ENCODE data around the gene CYB5R4. TPM values are rescaled to one million over a fixed set of nuclear protein-coding genes. Genes with fewer than 3 reads are reported as not detected.

Gene CYB5R4
- polyA plus RNA-seq, 1 of the 3 experiments (the other 2 are of a cell fraction) = 3.3 TPM

DNA sequence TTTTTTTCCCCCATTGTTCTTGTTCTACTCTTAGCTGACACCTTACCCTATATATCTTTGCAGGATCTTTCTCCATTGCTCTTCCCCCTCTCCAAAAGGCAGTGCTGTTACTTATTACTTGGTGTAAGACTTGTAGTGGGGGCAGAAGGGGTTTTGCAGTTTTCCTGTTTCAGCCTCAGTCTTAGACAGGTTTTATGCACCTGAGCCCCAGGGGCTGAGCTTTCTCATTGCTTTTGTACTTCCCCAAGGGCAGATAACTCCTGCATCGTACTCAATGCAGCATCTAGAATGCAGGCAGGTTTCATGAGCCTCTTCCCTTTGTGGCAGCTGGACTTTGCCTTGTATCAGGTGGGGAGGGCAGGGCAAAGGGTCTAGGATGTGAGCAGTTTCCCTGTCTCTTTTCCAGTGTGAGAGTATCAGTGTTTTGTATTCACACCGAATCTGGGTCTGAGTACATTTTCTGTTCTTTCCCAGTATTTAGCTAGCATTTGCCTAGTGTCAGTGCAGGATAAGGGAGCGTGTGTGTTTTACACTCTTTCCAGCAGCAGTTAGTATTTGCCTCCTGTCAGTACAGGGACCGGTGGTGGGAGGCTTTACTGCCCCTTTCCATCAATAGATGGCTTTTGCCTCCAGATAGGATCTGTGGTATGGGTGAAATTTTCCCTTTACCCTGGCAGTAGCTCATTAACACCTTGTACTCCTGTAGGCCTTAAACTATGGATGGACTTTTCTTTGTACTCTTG lies 19.6 kb downstream of the CYB5R4 start (continued):
- no peak for TF ChIP-seq ZBTB33 (IDR thresholded peaks at IDR 0.05; ENCODE audit: borderline replicate concordance, low read depth)
- no peak for TF ChIP-seq POLR2AphosphoS5 (IDR thresholded peaks at IDR 0.05; ENCODE audit: low read depth, low read length)
- no peak for TF ChIP-seq MXI1 (IDR thresholded peaks at IDR 0.05; ENCODE audit: low read depth, low read length)

DNA sequence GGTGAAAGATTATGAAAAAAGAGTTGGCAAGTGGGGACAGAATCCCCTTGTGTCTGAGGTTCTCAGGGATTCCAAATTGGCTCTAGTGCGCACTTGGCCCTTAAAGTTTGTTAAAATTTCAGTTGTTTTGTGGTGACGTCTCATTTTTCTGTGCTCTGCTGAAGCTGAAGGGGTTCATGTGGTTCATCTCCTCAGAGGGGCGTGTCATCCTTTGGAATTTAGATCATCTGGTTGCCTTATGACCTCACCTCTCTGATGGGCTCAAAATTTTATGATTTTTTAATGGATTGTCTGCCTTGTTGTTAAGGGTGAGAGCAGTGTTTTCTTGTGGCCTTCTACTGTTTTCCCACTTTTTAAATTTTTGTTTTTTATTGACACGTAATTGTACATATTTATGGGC lies 20.3 kb downstream of the CYB5R4 start:
- H3K9me3 ChIP-seq = no peaks in the 10 kb centered on the region
- H3K79me2 ChIP-seq (ENCODE audit: insufficient read depth) = 0 out of 2 replicates have a peak, but pooled peaks cover 5% of the 10 kb centered on the region
- ChIA-PET CTCF (interaction anchor here (0.7 to 1.5 kb wide), 5 partner anchors 9 to 1594 kb away, joined by 3 to 8 read pairs (median 3); partner anchors contain the start of gene CEP162), POLR2A (no interaction called here)
- H3K4me2 ChIP-seq = no peak overlapping the region
- H2AFZ ChIP-seq (ENCODE audit: low read depth) = no peak overlapping the region
- H3F3A ChIP-seq (replicated peaks; ENCODE audit: insufficient read depth) = no peaks in the 10 kb centered on the region
- TF ChIP-seq MEF2A (IDR thresholded peaks at IDR 0.05; ENCODE audit: borderline replicate concordance, low read depth) (no peak), SMC3 (IDR thresholded peaks at IDR 0.05; ENCODE audit: low read depth, low read length) (no peak), JUND (IDR thresholded peaks at IDR 0.05) (no peak)
- TF ChIP-seq, protein P1, sequence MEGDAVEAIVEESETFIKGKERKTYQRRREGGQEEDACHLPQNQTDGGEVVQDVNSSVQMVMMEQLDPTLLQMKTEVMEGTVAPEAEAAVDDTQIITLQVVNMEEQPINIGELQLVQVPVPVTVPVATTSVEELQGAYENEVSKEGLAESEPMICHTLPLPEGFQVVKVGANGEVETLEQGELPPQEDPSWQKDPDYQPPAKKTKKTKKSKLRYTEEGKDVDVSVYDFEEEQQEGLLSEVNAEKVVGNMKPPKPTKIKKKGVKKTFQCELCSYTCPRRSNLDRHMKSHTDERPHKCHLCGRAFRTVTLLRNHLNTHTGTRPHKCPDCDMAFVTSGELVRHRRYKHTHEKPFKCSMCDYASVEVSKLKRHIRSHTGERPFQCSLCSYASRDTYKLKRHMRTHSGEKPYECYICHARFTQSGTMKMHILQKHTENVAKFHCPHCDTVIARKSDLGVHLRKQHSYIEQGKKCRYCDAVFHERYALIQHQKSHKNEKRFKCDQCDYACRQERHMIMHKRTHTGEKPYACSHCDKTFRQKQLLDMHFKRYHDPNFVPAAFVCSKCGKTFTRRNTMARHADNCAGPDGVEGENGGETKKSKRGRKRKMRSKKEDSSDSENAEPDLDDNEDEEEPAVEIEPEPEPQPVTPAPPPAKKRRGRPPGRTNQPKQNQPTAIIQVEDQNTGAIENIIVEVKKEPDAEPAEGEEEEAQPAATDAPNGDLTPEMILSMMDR (IDR thresholded peaks at IDR 0.05) = no peak
- H3K9ac ChIP-seq = no peak overlapping the region
- H3K4me1 ChIP-seq (ENCODE audit: control insufficient read depth in 1 of 2, insufficient read depth in 2 of 2, low read depth in 1 of 2, low read length in 1 of 2) = peaks cover 2 to 4% of the 10 kb centered on the region in 2 experiments; a peak in 3 of 4 replicates
- H3K27me3 ChIP-seq (ENCODE audit: insufficient read depth) = no peaks in the 10 kb centered on the region
- no peaks in the 10 kb centered on the region for H3K9me2 ChIP-seq
- WGBS (ENCODE audit: low lambda C conversion rate) = 94% methylated on average over 4 of the region's 4 CpGs
- H3K4me3 ChIP-seq (ENCODE audit: low read depth in 2 of 2, low read length in 1 of 2) = no peak overlapping the region
- H3K27ac ChIP-seq (ENCODE audit: low read depth in 2 of 2, low read length in 1 of 2) = no peak overlapping the region
- H3K36me3 ChIP-seq (replicated peaks in 1 of 2; ENCODE audit: control insufficient read depth in 1 of 2, insufficient read depth in 2 of 2, low read length in 1 of 2) = peaks cover 0 to 5% of the 10 kb centered on the region in 2 experiments
- H4K20me1 ChIP-seq (ENCODE audit: insufficient read depth) = peaks cover 5% of the 10 kb centered on the region; the same call in 1 of the 2 replicates
- DNase-seq = no peak

GRCh38 chr6:83883240-83883639 lies 23.8 kb downstream of the CYB5R4 start:
- Histone ChIP-seq H3K9ac (no peak overlapping the region), H3K36me3 (replicated peaks in 1 of 2; ENCODE audit: control insufficient read depth in 1 of 2, insufficient read depth in 2 of 2, low read length in 1 of 2) (peaks cover 0 to 5% of the 10 kb centered on the region in 2 experiments), H3K4me2 (no peak overlapping the region), H3K9me2 (no peaks in the 10 kb centered on the region), H3K27me3 (ENCODE audit: insufficient read depth) (no peaks in the 10 kb centered on the region), H3K4me1 (ENCODE audit: control insufficient read depth in 1 of 2, insufficient read depth in 2 of 2, low read depth in 1 of 2, low read length in 1 of 2) (peaks cover 2 to 4% of the 10 kb centered on the region in 2 experiments; a peak in 3 of 4 replicates), H3K27ac (ENCODE audit: low read depth in 2 of 2, low read length in 1 of 2) (no peak overlapping the region), H3F3A (replicated peaks; ENCODE audit: insufficient read depth) (no peaks in the 10 kb centered on the region), H4K20me1 (ENCODE audit: insufficient read depth) (peaks cover 5% of the 10 kb centered on the region; the same call in 1 of the 2 replicates), H3K79me2 (ENCODE audit: insufficient read depth) (no peaks in the 10 kb centered on the region), H3K9me3 (no peaks in the 10 kb centered on the region), H2AFZ (ENCODE audit: low read depth) (no peak overlapping the region), H3K4me3 (ENCODE audit: low read depth in 2 of 2, low read length in 1 of 2) (no peak overlapping the region)
- DNase-seq = no peak
- CTCF ChIA-PET = interaction anchor here (1.0 to 3.5 kb wide), 5 partner anchors 36 to 347 kb away, joined by 3 to 31 read pairs (median 3); partner anchors contain the start of genes CEP162 and MRAP2
- WGBS (ENCODE audit: low lambda C conversion rate) = 25% methylated on average over 2 of the region's 2 CpGs
- POLR2A ChIA-PET = no interaction called here
- no peak for TF ChIP-seq EP300 (IDR thresholded peaks at IDR 0.05; ENCODE audit: borderline replicate concordance in 1 of 2, low read depth in 1 of 2, low read length in 1 of 2)
- TF ChIP-seq TEAD4 (IDR thresholded peaks at IDR 0.05; ENCODE audit: borderline replicate concordance, insufficient read depth) = no peak
- no peak for TF ChIP-seq MXI1 (IDR thresholded peaks at IDR 0.05; ENCODE audit: low read depth, low read length)
- TF ChIP-seq, protein P2, sequence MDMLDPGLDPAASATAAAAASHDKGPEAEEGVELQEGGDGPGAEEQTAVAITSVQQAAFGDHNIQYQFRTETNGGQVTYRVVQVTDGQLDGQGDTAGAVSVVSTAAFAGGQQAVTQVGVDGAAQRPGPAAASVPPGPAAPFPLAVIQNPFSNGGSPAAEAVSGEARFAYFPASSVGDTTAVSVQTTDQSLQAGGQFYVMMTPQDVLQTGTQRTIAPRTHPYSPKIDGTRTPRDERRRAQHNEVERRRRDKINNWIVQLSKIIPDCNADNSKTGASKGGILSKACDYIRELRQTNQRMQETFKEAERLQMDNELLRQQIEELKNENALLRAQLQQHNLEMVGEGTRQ (IDR thresholded peaks at IDR 0.05; ENCODE audit: borderline replicate concordance, low read depth, low read length) = no peak
- TF ChIP-seq MAX (IDR thresholded peaks at IDR 0.05; ENCODE audit: low read depth) = no peak
- no peak for TF ChIP-seq JUND (IDR thresholded peaks at IDR 0.05)
- TF ChIP-seq GATA2 (CRISPR knock-in tag; IDR thresholded peaks at IDR 0.05) = no peak
- TF ChIP-seq POLR2AphosphoS5 (IDR thresholded peaks at IDR 0.05; ENCODE audit: low read depth, low read length) = no peak
- TF ChIP-seq GABPA (IDR thresholded peaks at IDR 0.05; ENCODE audit: low read depth) = no peak
- TF ChIP-seq EZH2phosphoT487 (IDR thresholded peaks at IDR 0.05; ENCODE audit: borderline replicate concordance, low read depth) = no peak
- no peak for TF ChIP-seq RFX5 (IDR thresholded peaks at IDR 0.05; ENCODE audit: low read length)
- no peak for TF ChIP-seq TAF1 (IDR thresholded peaks at IDR 0.05; ENCODE audit: borderline replicate concordance, low read depth, low read length)
- no peak for TF ChIP-seq RAD21 (IDR thresholded peaks at IDR 0.05; ENCODE audit: low read length)
